Esophagus (tissue), 2 donors: Measurements from ENCODE around the gene VWA8. TPM values are rescaled to one million over a fixed set of nuclear protein-coding genes. Genes with fewer than 3 reads are reported as not detected.
"Not testable (repeated sequence)": the region's sequence is repeated elsewhere in the genome, so short reads cannot be mapped to it uniquely, and the experiment has no call there.

Experiments used
- H3K27ac ChIP-seq, 2 donors: one replicate each; pipeline ENCODE4 v1.5.1; 2013; ENCODE audit warnings: low read depth in 2 of 2, mild to moderate bottlenecking in 2 of 2, inconsistent platforms in 1 of 2, low read length in 1 of 2, moderate library complexity in 1 of 2
- H3K27me3 ChIP-seq, 2 donors: one replicate each; pipeline ENCODE4 v1.6.1; 2013; ENCODE audit warnings: low read length in 2 of 2, control low read depth in 1 of 2, mild to moderate bottlenecking in 1 of 2; ENCODE audit not compliant: insufficient read depth in 2 of 2, control insufficient read depth in 1 of 2
- H3K36me3 ChIP-seq, 2 donors: one replicate each; pipeline ENCODE4 v1.6.1; 2013; ENCODE audit warnings: low read length in 1 of 2; ENCODE audit not compliant: control insufficient read depth in 2 of 2, insufficient read depth in 2 of 2
- H3K4me1 ChIP-seq, 2 donors: one replicate each; pipeline ENCODE4 v1.6.1; 2013; ENCODE audit warnings: low read length in 1 of 2; ENCODE audit not compliant: control insufficient read depth in 2 of 2, insufficient read depth in 2 of 2
- H3K4me3 ChIP-seq, 2 donors: one replicate each; pipeline ENCODE4 v1.5.1; 2013; ENCODE audit warnings: low read length in 2 of 2, mild to moderate bottlenecking in 2 of 2, low read depth in 1 of 2, moderate library complexity in 1 of 2
- H3K9me3 ChIP-seq, 2 donors: one replicate each; pipeline ENCODE4 v1.6.1; 2013; ENCODE audit warnings: mild to moderate bottlenecking in 2 of 2, low read depth in 1 of 2, low read length in 1 of 2, moderate library complexity in 1 of 2; ENCODE audit not compliant: control insufficient read depth in 2 of 2, insufficient read depth in 1 of 2
- WGBS, 2 donors: extraction: QIAGEN DNeasy Blood & Tissue Kit; methylation state at CpG; one replicate each; pipeline ENCODE4 v1.1.7; 2013; 5-methylcytosine and 5-hydroxymethylcytosine counted together
- polyA plus RNA-seq, 2 donors: library from polyadenylated mRNA; stranded (reverse); fragments of 200-250 nt; gene quantifications; one replicate each; pipeline ENCODE4 v1.2.3, GENCODE V29; 2013
- donor health status: healthy with polysubstance abuse.
- donor health status: Bipolar disorder and iron deficiency.

The VWA8 gene
- polyA plus RNA-seq, 2 donors: 3.5 to 3.6 TPM

DNA sequence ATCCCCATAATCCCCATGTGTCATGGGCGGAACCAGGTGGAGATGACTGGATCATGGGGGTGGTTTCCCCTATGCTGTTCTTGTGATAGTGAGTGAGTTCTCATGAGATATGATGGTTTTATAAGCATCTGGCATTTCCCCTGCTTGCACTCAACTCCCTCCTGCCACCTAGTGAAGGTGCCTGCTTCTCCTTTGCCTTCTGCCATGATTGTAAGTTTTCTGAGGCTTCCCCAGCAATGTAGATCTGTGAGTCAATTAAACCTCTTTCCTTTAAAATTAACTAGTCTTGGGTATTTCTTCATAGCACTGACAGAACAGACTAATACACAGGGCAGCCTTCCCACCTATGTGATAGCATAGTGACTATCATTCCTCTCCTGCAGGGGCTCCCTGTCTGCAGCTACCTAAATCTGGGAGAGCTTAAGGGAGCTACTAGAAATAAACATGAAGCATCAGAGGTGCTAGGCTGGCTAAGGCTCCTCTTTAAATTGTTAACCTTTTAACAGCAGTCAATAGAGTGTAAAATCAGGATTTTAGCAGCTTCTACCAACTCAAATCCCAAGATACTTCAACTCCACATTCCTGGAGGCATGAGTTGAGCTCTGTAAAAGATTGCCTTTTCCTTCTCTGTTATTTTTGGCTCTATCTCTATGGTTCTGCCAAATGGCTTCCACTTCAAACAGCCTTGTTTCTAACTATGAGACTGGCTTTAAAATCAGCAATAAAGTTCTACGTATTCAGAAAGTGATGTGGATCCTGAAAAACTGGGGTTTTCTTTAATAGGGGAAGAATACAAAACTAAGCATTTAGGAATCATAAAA is 112.3 kb downstream of the VWA8 start:
- H3K9me3 ChIP-seq: peaks cover 0 to 2% of the 10 kb centered on the region in 2 donors
- no peaks in the 10 kb centered on the region for H3K4me1 ChIP-seq
- H3K36me3 ChIP-seq: peaks cover 3% of the 10 kb centered on the region in 2 donors
- no peak overlapping the region for H3K4me3 ChIP-seq
- no peaks in the 10 kb centered on the region for H3K27me3 ChIP-seq
- 85 to 92% methylated on average over 2 of the region's 2 CpGs for WGBS, 2 donors
- no peak overlapping the region for H3K27ac ChIP-seq

DNA sequence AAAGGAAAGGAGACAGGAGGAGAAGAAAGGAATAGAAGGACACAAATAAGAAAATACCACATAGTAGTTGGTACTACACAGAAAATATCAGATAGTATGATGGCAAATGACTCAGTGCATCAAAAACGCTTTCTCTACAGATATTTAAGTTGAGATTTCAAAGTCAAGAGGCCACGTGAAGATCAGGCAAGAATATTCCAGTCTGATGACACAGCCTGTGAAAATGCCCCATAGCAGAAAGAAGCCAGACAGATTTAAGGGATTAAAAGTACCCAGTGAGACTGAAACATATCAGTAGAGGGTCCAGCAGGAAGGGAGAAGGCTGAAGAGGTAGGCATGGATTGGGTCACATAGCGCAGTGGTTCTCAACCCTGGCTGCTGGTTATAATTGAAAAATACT is 113.7 kb downstream of the VWA8 start:
- Histone ChIP-seq H3K4me1 (no peaks in the 10 kb centered on the region), H3K27me3 (no peaks in the 10 kb centered on the region), H3K36me3 (peaks cover 3% of the 10 kb centered on the region in 2 donors), H3K9me3 (peaks cover 0 to 2% of the 10 kb centered on the region in 2 donors), H3K27ac (no peak overlapping the region), H3K4me3 (no peak overlapping the region)
- 94 to 95% methylated on average over 3 of the region's 3 CpGs for WGBS, 2 donors

DNA sequence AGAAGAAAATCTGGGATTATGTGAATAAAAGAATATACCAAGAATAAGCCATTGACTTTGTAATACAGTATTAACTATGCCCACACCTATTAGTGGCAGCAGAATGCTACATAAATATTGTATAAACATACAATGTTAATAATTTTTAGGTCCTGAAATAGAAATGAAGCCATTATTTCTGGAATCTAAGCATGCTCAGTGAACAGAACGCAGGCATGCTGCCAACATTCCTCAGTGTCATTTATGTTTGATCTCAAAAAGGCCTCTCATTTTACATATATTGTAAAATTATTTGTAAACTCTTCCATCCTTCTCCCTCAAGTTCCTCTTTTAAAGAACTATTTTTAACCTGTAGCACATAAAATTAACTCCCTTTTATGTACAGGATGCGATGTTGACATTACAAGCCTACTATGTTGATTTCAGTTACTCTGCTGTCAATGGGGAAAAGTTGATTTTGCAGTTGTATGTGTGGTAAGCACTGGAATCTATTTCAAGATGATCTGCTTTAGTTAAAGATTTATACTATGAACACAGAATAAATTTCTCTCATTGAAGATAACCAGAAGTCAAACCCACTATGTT is 118.8 kb downstream of the VWA8 start:
- no peaks in the 10 kb centered on the region for H3K9me3 ChIP-seq
- WGBS, 2 donors: 56 to 75% methylated on average over 2 of the region's 2 CpGs
- no peak overlapping the region for H3K4me3 ChIP-seq
- H3K27me3 ChIP-seq: no peaks in the 10 kb centered on the region
- H3K4me1 ChIP-seq: no peaks in the 10 kb centered on the region
- H3K36me3 ChIP-seq: no peaks in the 10 kb centered on the region
- no peak overlapping the region for H3K27ac ChIP-seq

DNA sequence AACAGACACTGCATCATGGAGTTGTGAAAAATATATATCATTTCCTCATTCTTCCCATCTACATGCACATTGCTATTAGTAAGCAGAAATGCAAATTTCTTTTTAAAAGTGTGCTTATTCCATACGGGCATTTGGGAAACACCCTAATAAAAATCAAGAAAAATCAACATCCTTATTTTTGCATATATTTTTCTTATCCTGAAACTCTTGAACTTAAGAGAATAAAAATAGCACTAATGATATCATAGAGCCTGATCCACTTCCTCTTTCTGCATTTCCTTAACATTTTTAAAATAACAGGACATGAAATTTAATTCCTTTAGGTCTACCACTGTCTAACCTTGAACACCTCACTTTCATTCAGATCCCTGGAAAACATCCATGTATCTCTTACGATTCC is 123.3 kb downstream of the VWA8 start:
- Histone ChIP-seq H3K36me3 (no peaks in the 10 kb centered on the region), H3K4me1 (no peaks in the 10 kb centered on the region), H3K27me3 (no peaks in the 10 kb centered on the region), H3K27ac (no peak overlapping the region), H3K9me3 (no peaks in the 10 kb centered on the region), H3K4me3 (no peak overlapping the region)
- WGBS, 2 donors: 63 to 74% methylated on average over 2 of the region's 2 CpGs

DNA sequence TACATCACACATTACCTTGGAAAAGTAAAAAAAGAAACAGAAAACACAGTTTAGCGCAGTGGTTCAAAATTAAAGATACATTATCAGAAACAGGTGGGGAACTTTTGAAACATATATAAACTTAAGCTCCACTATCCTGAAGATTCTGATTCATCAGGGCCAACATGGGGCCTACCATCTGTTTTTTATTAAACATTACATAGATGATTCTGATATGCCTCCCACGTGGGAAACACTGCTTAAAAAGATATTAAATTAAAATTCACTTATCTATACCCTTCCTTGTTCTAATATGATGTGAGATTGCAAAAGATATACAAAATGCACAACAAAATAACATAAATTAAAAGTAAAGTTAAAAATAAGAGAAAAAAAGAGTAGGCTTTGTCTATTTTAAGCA is 125.0 kb downstream of the VWA8 start:
- no peak overlapping the region for H3K27ac ChIP-seq
- WGBS, 2 donors: 83 to 93% methylated on average over 2 of the region's 2 CpGs
- H3K4me1 ChIP-seq: no peaks in the 10 kb centered on the region
- no peaks in the 10 kb centered on the region for H3K27me3 ChIP-seq
- no peaks in the 10 kb centered on the region for H3K9me3 ChIP-seq
- no peaks in the 10 kb centered on the region for H3K36me3 ChIP-seq
- no peak overlapping the region for H3K4me3 ChIP-seq

DNA sequence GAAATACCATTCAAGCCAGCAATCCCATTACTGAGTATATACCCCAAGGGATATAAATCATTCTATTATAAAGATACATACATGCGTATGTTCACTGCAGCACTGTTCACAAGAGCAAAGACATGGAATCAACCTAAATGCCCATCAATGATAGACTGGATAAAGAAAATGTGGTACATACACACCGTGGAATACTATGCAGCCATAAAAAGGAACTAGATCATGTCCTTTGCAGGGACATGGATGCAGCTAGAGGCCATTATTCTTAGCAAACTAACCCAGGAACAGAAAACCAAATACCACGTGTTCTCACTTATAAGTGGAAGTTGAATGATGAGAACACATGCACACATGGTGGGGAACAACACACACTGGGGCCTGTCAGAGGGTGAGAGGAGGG is 126.2 kb downstream of the VWA8 start:
- not testable (repeated sequence) for H3K27ac ChIP-seq, H3K9me3 ChIP-seq, H3K4me1 ChIP-seq, H3K36me3 ChIP-seq, H3K27me3 ChIP-seq, H3K4me3 ChIP-seq
- WGBS, 2 donors: 96 to 97% methylated on average over 3 of the region's 3 CpGs

GRCh38 chr13:41833831-41834230 is 127.1 kb downstream of the VWA8 start:
- no peaks in the 10 kb centered on the region for H3K36me3 ChIP-seq

DNA sequence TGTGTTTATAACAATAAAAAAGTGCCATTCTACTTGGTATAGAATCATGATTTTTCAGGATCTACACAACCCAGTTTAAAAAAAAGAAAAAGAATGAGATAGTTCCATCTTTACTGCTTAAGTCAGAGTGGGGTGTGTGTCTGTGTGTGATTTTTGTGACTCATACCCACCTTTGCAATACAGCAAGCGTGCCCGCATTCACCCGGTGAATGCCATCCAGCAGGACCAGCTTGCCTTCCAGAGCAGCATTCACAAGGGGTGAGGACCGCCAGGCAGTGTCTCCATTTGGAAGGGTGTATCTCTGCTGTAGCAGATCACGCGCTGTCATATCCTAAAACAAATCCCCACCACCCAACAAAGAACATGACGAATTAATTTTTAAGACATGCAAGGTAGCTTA is 127.7 kb downstream of the VWA8 start:
- WGBS, 2 donors: 89 to 90% methylated on average over 7 of the region's 7 CpGs
- Histone ChIP-seq H3K4me1 (no peaks in the 10 kb centered on the region), H3K9me3 (no peaks in the 10 kb centered on the region), H3K27ac (no peak overlapping the region), H3K27me3 (no peaks in the 10 kb centered on the region), H3K4me3 (no peak overlapping the region), H3K36me3 (no peaks in the 10 kb centered on the region)

More at GRCh38 chr13:41833831-41834230, 127.1 kb downstream of the VWA8 start:
- no peak overlapping the region for H3K27ac ChIP-seq
- H3K27me3 ChIP-seq: no peaks in the 10 kb centered on the region
- no peaks in the 10 kb centered on the region for H3K9me3 ChIP-seq
- H3K4me1 ChIP-seq: no peaks in the 10 kb centered on the region
- no peak overlapping the region for H3K4me3 ChIP-seq

DNA sequence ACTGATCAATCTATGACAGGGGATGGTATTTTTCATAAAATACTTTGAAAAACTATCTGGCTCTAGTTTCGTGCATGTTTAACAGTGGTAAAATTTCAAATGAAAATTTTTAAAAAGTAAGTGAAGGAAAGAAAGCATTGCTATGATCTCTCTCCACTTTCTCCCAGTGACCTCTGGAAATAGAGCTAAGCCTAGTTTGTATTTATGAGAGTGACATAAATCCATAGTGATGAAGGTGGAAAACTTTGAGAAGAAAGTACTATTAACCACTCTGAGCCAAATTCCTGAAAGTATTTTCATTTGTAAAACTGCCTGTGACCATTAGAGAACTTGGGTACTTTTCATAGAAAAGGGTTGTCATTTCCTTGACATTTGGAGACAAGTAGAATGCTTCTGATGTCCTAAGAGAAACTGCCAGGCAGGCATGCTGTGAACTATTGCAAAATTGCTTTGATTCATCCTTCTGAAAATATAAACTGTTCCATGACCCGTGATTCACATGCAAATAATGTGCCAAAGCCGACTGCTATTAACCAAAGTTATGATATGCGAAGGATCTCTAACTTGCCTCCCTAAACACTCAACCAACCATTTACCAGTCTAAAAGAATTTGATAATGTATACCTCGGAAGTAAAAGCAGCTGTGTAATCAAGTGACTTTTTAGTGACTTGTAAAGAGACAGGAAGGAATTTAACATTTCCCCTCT is 133.2 kb downstream of the VWA8 start:
- Histone ChIP-seq H3K27ac (no peak overlapping the region), H3K27me3 (no peaks in the 10 kb centered on the region), H3K4me1 (no peaks in the 10 kb centered on the region), H3K36me3 (no peaks in the 10 kb centered on the region), H3K9me3 (no peaks in the 10 kb centered on the region), H3K4me3 (no peak overlapping the region)
- WGBS, 2 donors: 50 to 58% methylated on average over 5 of the region's 5 CpGs
